ACHN (cell line): ENCODE measurements around the gene ATOH7.

Source experiments
- DNase-seq: peaks from one replicate; pipeline ENCODE4 v3.0.0-alpha.2; 2015
- in situ Hi-C: cut with HindIII; loops from 2 replicates; pipeline ENCODE4 v1.10.0; 2017; ENCODE audit warnings: low sequenced_read_pairs, low pct_ligation_motif_present, low pct_unique_long_range_greater_than_20kb

ATOH7 gene

DNA sequence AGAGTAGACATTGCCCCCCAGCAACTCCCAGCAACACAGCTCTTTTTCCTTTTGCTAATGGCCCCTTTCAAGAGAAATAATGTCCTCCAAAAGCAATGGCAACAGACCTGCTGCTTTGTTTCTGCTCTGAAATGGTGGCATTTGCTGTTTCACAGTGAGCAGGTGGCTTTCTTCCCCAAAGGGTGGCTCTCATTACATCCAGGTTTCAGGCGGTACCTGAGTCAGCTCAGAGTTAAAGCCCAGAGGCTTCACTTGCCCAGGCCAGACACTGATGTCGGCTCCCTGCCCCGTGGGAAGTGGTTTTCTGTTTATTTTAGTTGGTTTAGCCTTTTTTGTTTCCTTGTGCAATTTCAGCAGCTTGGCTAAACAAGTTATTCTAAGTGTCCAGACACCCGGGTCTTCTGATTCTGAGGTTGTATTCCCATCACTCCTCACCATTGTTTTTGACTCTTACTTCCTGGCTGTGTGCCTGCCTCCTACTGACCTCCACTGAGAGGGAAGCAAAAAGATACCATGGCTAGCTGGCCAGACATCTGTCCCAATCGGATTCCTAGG, 7.8 kb upstream of the ATOH7 start:
- in situ Hi-C loops: no loop called here
- DNase-seq: no peak

DNA sequence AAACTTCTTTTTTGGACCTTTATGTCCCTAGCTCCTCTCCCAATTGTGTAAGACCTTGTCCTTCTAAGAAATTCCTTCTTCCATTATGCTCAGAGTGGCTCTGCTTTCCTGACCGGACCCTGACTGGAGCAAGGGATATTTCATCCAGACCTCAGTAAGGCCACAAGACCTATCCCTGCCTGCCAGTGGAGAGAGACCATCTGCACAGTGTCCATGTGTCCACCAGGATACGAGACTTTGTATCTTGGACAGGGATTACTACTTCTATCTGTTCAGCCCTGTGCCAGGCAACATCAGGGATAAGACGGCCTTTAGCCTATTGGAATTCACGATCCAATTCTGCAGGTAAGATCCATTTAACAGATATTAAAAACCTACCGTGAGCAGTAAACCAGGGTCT, 7.2 kb upstream of the ATOH7 start:
- in situ Hi-C loops: no loop called here
- no peak for DNase-seq

DNA sequence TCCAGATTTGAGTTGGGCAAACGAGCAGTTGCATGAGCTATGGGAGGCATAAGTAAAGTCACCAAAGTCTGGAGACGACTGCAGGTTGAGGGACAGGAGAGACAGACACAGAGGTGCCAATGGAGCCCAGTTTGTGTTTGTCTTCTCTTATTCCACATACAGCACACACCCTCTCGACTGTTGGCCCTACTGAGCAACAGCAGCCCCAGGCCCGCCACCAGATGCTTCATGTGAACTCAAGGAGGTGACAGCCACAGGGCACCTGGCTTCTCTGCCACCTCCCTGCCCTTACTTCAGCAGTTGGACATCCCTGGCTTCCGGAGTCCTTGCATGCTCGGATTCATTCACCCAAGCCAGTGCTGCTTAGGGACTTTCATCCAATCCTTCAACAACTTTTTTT, 6.5 kb upstream of the ATOH7 start:
- in situ Hi-C loops: no loop called here
- DNase-seq: no peak

DNA sequence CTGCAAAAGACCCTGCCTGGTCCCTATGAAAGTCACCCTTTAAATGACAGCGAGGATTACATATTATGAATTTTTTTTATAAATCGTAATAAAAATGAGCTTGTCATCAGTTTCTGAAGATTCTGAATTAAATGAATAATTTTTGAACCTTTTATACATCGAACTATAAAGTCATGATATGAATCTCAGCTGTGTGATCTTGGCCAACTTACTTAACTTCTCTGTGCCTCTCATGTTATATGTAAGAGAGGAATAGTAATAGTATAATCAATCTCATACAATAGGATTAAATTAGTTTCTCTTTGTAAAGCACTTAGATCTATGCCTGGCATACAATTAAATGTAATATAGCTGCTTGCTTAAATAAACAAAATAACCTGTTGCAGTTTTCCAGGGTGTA, 5.3 kb upstream of the ATOH7 start:
- DNase-seq: no peak
- in situ Hi-C loops: no loop called here

DNA sequence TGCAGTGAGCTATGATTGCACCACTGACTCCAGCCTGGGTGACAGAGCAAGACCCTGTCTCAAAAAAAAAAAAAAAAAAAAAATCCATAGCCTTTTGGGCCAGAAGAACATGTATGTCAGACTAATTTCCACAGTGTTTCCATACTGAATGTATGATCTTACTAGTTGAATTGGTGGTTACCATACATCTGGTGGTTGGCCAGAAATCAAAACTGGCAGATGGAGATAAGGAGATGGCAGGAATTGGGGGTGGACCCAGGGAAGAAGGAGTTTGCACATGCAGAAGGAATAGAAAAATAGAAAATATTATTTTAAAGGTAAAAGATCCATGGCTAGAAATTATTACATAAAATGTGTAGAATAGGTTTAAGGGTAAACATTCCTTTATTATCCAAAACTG, 3.7 kb upstream of the ATOH7 start:
- in situ Hi-C loops: no loop called here
- no peak for DNase-seq

DNA sequence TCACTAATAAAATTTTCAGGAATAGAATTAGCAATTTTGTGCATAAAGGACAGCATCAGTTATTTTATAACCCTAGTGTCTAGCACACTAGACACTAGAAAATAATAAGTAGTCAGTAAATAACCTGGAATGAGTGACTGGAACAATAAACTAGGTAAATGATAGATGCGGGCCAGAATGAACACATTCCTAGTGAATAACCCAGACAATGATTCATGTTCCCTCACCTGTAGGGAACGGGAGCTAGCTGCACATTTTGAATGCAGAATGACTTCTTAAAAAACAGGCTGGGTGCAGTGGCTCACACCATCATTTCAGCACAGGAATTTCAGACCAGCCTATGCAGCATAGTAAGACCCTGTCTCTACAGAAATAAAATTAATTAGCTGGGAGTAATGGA, 3.2 kb upstream of the ATOH7 start:
- no peak for DNase-seq
- in situ Hi-C loops: no loop called here

DNA sequence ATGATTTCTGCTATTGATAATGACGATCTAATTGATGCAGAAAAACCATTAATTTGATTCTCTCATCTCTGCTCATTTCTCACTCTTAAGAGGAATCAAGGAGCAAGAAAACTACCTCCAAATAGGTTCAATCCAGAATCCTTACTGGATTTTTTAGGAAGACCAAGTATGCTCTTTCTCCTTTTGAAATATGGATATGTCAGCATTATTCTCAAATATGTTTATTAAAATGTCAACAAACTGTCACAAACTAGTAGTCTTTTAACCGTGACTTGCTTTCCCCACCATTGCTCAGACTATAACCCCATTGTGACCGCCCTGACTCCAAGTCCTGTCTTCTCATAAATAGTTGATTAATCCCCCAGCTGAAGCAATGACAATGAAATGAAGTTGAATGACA, 1.1 kb upstream of the ATOH7 start:
- DNase-seq: no peak
- in situ Hi-C loops: no loop called here

DNA sequence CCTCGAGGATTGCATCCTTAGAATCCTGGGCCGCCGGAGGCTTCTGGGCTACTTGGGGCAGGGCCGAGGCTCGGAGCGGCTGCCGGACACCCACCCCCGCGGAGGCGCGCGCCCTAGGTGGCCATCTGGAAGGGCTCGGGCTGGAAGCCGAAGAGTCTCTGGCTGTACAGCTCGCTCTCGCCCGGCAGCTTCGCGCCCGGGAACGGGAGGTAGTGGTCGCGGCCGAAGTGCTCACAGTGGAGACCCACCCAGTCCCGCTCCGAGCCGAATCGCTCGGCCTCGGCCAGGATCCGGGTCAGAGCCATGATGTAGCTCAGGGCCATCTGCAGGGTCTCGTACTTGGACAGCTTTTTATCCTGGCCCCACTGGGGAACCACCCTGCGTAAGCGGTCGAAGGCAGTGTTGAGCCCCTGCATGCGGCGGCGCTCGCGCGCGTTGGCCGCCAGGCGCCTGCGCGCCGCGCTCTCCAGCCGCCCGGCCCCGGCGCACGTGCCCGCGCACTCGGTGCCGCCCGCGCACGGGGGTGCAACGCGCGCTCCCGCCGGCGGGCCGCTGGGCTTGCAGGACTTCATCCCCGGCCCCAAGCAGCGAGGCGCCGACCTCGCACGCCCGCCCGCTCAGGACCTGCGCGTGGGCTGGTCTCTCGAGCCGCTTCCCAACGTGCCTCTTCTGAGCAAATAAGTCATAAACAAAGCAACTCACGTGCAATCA, 652 bp downstream of the ATOH7 start:
- in situ Hi-C loops: no loop called here
- peak; percentile 84 for DNase-seq

DNA sequence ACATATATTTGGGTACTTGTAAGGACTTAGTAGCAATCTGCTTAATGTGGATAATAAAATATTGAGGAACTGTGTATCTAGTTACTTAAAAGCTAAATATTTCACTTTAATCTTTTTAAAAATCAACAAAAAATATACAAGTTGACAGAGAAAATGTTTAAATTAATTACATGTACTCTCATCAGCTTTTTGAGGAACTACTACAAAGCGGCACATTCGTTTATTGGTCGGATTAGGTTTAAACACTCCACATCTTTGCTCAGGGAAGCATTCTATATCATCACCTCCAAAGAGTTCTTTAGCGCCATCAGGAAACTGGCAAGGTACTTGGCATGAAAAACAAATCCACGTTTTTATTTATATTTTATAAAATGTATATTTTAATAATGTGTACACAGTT, 1.6 kb downstream of the ATOH7 start:
- in situ Hi-C loops: no loop called here
- no peak for DNase-seq

DNA sequence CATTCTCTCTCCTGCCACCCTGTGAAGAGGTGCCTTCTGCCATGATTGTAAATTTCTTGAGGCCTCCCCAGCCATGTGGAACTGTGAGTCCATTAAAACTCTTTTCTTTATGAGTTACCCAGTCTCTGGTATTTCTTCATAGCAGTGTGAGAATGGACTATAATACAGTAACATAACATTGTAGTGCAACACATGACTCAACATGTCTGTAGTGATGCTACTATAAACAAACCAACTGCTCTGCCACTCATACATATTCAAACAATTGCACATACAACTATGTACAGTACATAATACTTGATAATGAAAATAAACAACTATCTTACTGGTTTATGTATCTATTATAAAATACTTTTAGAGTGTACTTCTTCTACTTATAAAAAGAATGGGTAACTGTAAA, 7.1 kb downstream of the ATOH7 start:
- DNase-seq: no peak
- in situ Hi-C loops: no loop called here

DNA sequence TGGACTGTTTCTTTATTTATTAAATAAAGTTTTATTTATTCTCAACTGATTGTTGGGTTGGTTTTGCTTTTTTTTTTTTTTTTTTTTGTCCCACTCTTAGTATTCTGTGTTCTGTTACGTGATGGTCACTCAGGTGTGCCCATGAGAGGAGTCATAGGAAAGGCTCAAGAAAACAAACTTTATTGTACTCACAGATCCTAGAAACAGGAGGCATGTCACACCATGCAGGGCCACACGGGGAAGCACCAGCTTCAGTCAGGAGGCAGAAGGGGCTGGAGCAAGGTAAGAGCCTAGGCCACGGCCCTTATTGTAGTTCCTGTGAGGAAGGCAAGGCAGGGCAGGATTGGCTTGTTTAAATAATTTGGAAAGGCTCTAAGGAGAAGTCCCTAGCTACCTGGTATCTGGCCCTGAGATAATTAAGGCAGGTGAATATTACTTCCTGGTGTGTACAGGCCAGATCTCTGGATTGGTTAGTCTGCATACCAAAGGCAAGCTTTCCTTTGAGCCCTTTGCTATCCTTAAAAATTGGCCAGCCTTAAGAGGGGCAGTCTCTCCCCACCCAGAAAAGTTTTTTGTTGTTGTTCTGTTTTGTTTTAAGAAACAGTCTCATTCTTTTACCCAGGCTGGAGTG, 8.3 kb downstream of the ATOH7 start:
- peak; percentile 18 for DNase-seq
- in situ Hi-C loops: no loop called here

DNA sequence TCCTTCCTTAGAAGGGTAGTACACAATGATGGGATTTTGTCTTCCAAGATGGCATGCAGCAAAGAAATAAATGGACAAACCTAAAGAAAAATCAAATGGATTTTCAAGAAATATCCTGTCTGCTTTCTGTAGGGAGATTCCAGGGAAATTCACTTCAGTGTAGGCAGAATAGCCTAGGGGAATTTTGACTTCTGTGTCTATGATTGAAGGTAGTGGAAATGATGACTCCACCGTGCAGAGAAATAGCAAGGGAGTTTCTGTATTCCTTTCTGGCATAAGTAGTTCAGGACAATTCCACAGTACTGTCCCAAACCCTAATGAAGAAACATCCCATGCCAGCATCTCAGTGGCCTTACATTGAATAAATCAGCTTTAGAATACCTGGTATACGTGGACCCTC, 9.5 kb downstream of the ATOH7 start:
- DNase-seq: no peak
- in situ Hi-C loops: no loop called here

DNA sequence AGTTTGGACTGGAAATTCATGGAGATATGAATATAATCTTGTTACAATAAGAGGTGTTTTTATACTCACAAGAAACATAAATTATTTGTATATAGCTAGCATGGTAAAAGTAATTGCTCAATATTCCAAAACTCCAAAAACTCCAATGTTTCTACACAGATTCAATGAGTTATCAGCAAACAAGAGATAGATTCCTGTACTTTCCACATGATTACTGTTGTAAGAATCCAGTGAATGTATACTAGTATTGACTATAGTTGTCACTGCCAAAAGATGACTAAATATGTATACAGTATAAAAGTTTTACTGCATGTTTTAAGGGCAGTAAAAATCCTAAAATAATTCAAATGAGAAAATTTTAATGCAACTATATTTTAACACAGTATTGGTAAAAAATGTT, 10.7 kb downstream of the ATOH7 start:
- in situ Hi-C loops: no loop called here

DNA sequence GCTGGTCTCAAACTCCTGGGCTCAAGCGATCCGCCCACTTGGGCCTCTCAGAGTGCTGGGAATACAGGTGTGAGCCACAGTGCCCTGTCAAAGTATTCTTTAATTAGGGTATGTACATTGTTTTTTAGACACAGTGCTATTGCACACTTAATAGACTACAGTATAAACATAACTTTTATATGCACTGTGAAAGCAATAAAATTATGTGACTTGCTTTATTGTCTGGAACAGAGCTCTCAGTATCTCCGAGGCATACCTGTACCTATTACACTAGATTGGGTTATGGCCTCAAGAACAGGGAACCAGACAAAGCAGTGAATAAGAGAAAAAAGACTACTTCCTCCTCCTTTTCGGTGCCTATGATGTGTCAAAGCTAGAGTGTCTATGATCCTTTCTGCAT, 13.1 kb downstream of the ATOH7 start:
- no peak for DNase-seq
- in situ Hi-C loops: no loop called here

More for the DNA sequence above, 10.7 kb downstream of the ATOH7 start:
- DNase-seq: no peak

DNA sequence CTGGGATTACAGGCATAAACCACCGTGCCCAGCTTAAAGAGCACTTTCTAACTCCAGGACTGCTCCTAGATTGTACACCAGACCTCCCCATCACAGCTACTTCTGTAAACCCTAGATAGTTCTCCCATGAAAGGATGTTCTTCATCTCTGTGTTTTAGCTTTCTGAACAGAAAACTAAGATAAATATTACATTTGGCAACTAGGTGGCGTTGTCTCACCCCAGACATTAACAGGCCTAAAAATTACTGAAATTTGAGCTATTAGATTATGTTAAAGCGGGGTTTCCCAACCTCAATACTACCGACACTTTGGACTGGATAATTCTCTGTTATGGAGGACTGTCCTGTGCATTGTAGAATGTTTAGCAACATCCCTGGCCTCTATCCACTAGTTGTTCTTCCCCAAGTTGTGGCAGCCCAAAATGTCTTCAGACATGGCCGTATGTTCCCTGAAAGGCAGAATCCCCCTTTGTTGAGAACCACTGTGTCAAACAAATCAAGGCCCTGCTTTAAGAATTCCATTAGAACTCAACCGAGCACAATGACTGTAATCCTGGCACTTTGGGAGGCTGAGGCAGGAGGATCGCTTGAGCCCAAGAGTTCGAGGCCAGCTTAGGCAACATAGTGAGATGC, 19.1 kb downstream of the ATOH7 start:
- in situ Hi-C loops: no loop called here
- peak; percentile 43 for DNase-seq

DNA sequence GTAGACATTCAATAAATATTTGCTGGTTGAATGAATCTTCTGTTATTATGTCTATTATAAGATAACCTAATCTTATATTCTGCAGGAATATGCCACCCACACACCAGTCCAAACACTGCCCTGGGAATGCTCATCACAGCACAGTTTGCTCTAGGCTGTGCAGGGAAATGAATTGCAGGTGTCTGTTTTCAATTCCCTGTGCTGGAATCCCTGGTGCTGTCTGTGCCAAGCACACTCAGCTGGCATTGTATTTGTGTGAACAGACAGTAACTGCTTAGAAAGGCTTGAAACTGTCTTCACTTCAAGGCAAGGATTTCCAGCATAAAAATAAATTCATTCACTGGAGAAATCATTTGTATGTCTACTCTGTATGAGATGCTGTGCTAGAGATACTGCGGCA, 20.2 kb downstream of the ATOH7 start:
- in situ Hi-C loops: no loop called here

DNA sequence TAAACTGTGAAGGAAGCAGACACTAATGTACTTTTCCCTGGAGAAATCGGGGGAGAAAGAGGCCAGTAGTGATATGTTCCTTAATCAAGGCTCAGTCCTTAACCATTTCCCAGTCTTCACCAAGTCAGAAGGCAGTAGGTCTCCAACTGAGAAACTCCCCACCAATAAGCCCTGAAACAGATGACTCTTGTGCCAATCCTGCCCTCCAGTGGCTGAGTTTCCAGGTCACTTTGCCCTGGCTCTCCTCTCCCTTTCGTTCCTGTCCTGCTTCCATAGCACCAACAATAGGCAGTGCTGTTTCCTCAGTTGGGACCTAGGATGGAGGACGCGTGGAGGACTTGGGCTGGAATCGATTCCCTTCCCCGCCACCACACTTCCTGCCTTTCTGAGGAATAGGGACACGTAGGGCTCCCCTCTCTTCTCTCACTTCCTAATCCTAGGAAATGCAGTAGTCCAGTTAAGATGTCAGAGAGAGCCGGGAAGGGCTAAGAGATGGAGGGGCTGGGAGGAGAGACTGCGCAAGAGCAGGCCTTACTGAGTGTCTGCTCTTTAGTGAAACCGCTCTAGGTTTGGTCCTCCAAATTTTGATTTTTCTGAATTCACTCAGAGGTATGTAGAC, 23.4 kb downstream of the ATOH7 start:
- in situ Hi-C loops: no loop called here
- peak; percentile 89 for DNase-seq

More for the DNA sequence above, 20.2 kb downstream of the ATOH7 start:
- DNase-seq: no peak

DNA sequence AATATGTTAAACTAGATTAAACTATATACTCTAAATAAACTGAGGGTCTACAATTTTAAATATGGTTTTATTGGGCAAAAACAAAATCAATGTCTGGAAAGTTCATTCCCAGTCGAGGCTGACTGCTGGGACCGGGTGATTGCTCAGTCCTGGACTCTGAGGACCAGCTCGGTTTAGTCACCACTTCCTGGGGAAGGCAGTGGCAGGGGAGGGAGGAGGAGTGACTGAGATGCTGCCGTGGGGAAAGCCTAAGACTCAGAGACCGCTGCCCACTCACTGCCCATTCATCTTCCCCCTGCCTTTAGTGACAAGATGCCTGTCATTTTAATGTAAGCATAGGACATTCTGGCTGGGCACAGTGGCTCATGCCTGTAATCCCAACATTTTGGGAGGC, 29.0 kb downstream of the ATOH7 start:
- in situ Hi-C loops: no loop called here
- peak; percentile 39 for DNase-seq

DNA sequence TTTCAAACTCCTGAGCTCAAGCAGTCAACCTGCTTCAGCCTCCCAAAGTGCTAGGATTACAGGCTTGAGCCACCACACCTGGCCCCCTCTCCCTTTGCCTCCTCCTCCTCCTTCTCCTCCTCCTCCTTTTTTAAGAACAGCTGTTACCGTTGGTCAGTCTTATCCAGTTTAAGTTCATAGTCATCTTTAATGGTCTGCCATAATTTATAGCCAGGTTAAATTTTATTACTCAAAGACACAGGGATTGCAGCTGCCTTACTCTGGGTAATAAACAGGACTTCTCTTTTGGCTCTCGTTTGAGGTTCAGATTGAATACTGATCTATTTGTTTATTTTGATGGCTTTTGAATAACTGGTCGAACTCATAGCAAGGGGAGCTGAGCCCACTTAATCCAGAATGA, 35.2 kb downstream of the ATOH7 start:
- DNase-seq: no peak
- in situ Hi-C loops: loop anchor here (25.0 kb wide), 1 partner anchor 134 kb away; no protein-coding TSS in a partner anchor
